OCI-LY1 (cell line): ENCODE measurements around the gene SMOC2.

ENCODE experiments used
- EZH2 ChIP-seq: fragments of 200-600 bp; sonication (generic), shearing (Covaris generic); IDR thresholded peaks from 2 replicates; pipeline ENCODE4 v1.8.0; 2017; ENCODE audit warnings: borderline replicate concordance, mixed run types, mild to moderate bottlenecking, antibody characterized with exemption, low read length, moderate library complexity, mixed read lengths
- TF ChIP-seq, protein P1 (sequence below): fragments of 200-600 bp; sonication (generic), shearing (Covaris generic); IDR thresholded peaks from 2 replicates; pipeline ENCODE4 v1.5.1; 2017; ENCODE audit warnings: mild to moderate bottlenecking, antibody characterized with exemption, low read length, moderate library complexity, mixed read lengths

DNA sequence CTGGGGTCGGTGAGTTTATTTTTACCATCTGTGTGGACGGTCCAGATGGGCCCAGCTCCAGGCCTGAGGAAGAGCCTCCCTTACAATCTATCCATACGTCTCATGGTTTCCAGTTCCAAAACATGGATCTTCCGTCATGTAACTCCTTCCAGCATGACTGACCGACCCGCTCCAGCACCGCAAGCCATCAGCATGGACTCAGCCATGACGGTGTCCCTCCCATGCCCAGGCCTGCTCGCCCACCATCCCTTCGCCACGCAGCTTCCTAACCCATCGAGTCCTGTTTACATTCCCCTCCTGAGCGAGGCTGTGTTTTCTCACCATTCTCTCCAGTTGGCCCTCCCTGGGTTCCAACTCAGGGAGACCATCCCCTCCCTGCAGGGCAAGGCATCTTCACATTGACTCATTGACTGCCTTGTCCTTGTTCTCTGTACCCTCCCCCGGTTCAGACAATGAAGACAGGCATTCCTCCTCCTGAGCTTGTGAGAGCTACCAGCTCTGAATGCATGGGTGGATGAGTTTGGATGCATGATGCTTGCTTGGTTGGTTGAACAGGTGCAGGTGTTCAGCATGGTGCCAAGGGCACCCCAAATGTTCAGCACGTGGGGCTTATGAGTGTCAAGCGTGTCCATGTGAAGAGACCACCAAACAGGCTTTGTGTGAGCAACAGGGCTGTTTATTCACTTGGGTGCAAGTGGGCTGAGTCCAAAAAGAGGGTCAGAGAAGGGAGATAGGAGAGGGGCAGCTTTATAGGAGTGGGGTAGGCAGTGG, 235.8 kb downstream of the SMOC2 start:
- TF ChIP-seq EZH2: no peak
- TF ChIP-seq, protein P1, sequence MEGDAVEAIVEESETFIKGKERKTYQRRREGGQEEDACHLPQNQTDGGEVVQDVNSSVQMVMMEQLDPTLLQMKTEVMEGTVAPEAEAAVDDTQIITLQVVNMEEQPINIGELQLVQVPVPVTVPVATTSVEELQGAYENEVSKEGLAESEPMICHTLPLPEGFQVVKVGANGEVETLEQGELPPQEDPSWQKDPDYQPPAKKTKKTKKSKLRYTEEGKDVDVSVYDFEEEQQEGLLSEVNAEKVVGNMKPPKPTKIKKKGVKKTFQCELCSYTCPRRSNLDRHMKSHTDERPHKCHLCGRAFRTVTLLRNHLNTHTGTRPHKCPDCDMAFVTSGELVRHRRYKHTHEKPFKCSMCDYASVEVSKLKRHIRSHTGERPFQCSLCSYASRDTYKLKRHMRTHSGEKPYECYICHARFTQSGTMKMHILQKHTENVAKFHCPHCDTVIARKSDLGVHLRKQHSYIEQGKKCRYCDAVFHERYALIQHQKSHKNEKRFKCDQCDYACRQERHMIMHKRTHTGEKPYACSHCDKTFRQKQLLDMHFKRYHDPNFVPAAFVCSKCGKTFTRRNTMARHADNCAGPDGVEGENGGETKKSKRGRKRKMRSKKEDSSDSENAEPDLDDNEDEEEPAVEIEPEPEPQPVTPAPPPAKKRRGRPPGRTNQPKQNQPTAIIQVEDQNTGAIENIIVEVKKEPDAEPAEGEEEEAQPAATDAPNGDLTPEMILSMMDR: no peak
